IMR-90 (cell line): Measurements from ENCODE around the gene PLTP.

ENCODE experiments used
- CTCF ChIP-seq: conservative IDR thresholded peaks from 2 replicates; pipeline ENCODE4 v1.5.1; 2012; ENCODE audit warnings: mild to moderate bottlenecking, low read depth, low read length, improper control_type of control experiment
- POLR2A ChIP-seq: IDR thresholded peaks from 2 replicates; pipeline ENCODE4 v1.6.1; 2012; ENCODE audit warnings: mild to moderate bottlenecking, low read depth, low read length
- RCOR1 ChIP-seq: IDR thresholded peaks from 2 replicates; pipeline ENCODE4 v1.6.1; 2012; ENCODE audit warnings: mild to moderate bottlenecking, low read length, improper control_type of control experiment; ENCODE audit not compliant: insufficient replicate concordance

- TF ChIP-seq RCOR1 (no peak), CTCF (no peak), POLR2A (no peak)
Measured at GRCh38 chr20:45918182-45918737, 6.3 kb upstream of the PLTP start.
